Occipital lobe (tissue), 2 donors: ENCODE data around the gene NLE1. TPM values are rescaled to one million over a fixed set of nuclear protein-coding genes. Genes with fewer than 3 reads are reported as not detected.
"Not testable (repeated sequence)": the region's sequence is repeated elsewhere in the genome, so short reads cannot be mapped to it uniquely, and the experiment has no call there.

Source experiments
- DNase-seq: peaks from one replicate; lab custom pipeline; 2025; lab: John Stamatoyannopoulos, UW
- total RNA-seq: library from RNA; depleted of rRNA; stranded (reverse); fragments of >200 nt; gene quantifications from one replicate; pipeline ENCODE4 v1.2.3, GENCODE V29; 2014

Gene NLE1
- total RNA-seq, 1 donor from 2014 or later: 22.8 TPM

- no peak for DNase-seq
Observed at GRCh38 chr17:35129154-35129972, 12.7 kb downstream of the NLE1 start.

GRCh38 chr17:35127751-35128514 lies 14.2 kb downstream of the NLE1 start:
- no peak for DNase-seq

GRCh38 chr17:35121315-35121714 lies 20.8 kb downstream of the NLE1 start, which contains the start of gene FNDC8:
Gene FNDC8, plus strand, starts transcription at chr17:35121615. Its CDS starts 79 bp downstream, at chr17:35121694.
- no peak for DNase-seq

GRCh38 chr17:35119370-35120165 lies 22.5 kb downstream of the NLE1 start, which contains the start of gene RAD51D:
Gene RAD51D, minus strand, starts transcription at chr17:35119860. Its CDS starts 247 bp downstream, at chr17:35119613.
- DNase-seq: peak; percentile 58

GRCh38 chr17:35117984-35118383 lies 24.1 kb downstream of the NLE1 start:
- no peak for DNase-seq

- no peak for DNase-seq
Observed at GRCh38 chr17:35116845-35117244, 25.3 kb downstream of the NLE1 start.

- DNase-seq: not testable (repeated sequence)
Observed at GRCh38 chr17:35110791-35111190, 31.3 kb downstream of the NLE1 start.

- no peak for DNase-seq
Observed at GRCh38 chr17:35104844-35105450, 37.2 kb downstream of the NLE1 start.

GRCh38 chr17:35103271-35103670 lies 38.8 kb downstream of the NLE1 start:
- DNase-seq: no peak

GRCh38 chr17:35101725-35102124 lies 40.4 kb downstream of the NLE1 start:
- DNase-seq: no peak

GRCh38 chr17:35101036-35101435 lies 41.1 kb downstream of the NLE1 start:
- DNase-seq: no peak

- DNase-seq: no peak
Observed at GRCh38 chr17:35099908-35100307, 42.2 kb downstream of the NLE1 start.

- DNase-seq: no peak
Observed at GRCh38 chr17:35097776-35098175, 44.3 kb downstream of the NLE1 start.

- no peak for DNase-seq
Observed at GRCh38 chr17:35095741-35096140, 46.4 kb downstream of the NLE1 start.

- DNase-seq: no peak
Observed at GRCh38 chr17:35094902-35095301, 47.2 kb downstream of the NLE1 start.

- not testable (repeated sequence) for DNase-seq
Observed at GRCh38 chr17:35090707-35091106, 51.4 kb downstream of the NLE1 start.

- no peak for DNase-seq
Observed at GRCh38 chr17:35089586-35090296, 52.4 kb downstream of the NLE1 start.

GRCh38 chr17:35088881-35089585 lies 53.1 kb downstream of the NLE1 start:
- peak; percentile 73 for DNase-seq

- peak; percentile 66 for DNase-seq
Observed at GRCh38 chr17:35088356-35088880, 53.7 kb downstream of the NLE1 start.
